ENCODE data around the gene TMEM54.

- no peak for TF ChIP-seq POLR2A (IDR thresholded peaks at IDR 0.05)
- TF ChIP-seq, protein P1, sequence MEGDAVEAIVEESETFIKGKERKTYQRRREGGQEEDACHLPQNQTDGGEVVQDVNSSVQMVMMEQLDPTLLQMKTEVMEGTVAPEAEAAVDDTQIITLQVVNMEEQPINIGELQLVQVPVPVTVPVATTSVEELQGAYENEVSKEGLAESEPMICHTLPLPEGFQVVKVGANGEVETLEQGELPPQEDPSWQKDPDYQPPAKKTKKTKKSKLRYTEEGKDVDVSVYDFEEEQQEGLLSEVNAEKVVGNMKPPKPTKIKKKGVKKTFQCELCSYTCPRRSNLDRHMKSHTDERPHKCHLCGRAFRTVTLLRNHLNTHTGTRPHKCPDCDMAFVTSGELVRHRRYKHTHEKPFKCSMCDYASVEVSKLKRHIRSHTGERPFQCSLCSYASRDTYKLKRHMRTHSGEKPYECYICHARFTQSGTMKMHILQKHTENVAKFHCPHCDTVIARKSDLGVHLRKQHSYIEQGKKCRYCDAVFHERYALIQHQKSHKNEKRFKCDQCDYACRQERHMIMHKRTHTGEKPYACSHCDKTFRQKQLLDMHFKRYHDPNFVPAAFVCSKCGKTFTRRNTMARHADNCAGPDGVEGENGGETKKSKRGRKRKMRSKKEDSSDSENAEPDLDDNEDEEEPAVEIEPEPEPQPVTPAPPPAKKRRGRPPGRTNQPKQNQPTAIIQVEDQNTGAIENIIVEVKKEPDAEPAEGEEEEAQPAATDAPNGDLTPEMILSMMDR (IDR thresholded peaks at IDR 0.05): no peak
These were observed 14.8 kb upstream of the TMEM54 start for GRCh38 chr1:32915766-32916706.
